GM18526 (cell line): ENCODE results near the gene RUFY2.

Source experiments
- POLR2A ChIP-seq: IDR thresholded peaks from 3 replicates; pipeline ENCODE4 v1.6.1; 2011; ENCODE audit not compliant: insufficient read length; ENCODE audit errors: extremely low read depth

RUFY2 gene

DNA sequence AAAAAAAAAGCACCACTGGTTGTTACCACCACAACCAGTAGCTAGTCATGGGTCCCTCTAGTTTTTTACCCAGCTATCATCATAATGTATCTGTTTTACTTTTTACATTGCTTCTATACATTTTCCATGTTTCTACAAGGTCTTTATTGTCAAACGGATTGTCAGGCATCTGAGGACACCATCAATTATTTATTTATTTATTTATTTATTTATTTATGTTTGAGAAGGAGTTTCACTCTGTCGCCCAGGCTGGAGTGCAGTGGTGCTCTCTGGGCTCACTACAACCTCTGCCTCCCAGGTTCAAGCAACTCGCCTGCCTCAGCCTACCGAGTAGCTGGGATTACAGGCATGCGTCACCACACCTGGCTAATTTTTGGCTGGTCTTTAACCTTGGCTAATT is 104.2 kb downstream of the RUFY2 start:
- TF ChIP-seq POLR2A, result no peak

DNA sequence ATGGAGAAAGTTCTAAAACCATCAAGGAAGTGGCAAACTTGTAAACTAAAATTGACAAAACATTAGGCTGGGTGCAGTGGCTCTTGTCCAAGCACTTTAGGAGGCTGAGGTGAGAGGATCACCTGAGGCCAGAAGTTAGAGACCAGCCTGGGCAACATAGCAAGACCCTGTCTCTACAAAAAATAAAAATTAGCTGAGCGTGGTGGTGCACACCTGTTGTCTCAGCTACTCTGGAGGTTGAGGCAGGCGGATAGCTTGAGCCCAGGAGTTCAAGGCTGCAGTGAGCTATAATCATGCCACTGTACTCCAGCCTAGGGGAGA is 104.6 kb downstream of the RUFY2 start:
- no peak for TF ChIP-seq POLR2A

DNA sequence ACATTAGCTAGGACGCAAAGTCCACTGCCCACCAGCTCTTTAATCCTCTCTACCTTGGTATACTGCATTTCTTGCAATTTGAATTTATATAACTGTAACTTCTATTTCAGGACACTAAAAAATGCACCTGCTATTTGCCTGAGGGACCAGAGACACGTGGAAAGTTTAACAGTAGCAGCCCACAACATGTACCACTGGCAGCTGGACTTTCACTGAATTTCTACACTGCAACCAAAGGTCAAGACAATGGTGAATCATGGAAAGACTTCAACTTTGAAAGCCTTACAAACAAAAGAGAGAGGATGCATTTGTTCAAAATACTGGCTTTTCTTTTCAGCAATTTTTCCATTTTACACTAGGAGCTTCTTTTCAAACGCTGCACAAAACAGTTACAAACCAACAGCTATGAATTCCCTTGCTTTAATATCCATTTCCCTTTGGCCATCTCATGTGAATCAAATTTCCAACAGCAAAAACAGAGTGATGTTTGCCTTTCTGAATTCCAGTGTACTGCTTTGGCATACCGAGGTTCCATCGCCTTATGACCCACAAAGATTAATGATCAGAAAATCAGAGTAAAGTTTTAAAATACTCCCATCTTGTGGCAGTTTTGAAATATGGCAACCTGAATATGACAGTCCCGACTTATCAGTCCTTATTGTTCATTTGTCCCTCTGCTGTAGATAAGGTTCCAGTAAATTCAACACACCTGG is 105.1 kb downstream of the RUFY2 start:
- no peak for TF ChIP-seq POLR2A

DNA sequence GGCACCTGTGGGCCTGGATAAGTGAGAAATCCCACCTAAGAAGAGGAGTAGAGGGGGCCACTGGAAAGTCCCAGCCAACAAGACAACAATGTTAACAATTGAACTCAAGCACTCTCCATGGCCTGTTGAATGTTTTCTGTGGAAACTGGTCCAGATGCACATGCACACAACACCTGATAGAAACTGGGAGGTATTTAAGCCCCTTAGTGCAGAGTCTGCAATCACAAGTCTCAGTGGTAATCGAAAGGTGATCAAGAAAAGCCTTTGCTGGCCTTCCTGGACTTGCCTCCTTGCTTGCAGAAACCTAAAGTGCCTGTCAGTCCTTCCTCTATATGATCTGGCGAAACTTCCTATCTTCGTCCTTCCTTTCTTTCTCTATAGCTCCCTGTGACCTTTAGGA is 105.8 kb downstream of the RUFY2 start:
- TF ChIP-seq POLR2A, result no peak

DNA sequence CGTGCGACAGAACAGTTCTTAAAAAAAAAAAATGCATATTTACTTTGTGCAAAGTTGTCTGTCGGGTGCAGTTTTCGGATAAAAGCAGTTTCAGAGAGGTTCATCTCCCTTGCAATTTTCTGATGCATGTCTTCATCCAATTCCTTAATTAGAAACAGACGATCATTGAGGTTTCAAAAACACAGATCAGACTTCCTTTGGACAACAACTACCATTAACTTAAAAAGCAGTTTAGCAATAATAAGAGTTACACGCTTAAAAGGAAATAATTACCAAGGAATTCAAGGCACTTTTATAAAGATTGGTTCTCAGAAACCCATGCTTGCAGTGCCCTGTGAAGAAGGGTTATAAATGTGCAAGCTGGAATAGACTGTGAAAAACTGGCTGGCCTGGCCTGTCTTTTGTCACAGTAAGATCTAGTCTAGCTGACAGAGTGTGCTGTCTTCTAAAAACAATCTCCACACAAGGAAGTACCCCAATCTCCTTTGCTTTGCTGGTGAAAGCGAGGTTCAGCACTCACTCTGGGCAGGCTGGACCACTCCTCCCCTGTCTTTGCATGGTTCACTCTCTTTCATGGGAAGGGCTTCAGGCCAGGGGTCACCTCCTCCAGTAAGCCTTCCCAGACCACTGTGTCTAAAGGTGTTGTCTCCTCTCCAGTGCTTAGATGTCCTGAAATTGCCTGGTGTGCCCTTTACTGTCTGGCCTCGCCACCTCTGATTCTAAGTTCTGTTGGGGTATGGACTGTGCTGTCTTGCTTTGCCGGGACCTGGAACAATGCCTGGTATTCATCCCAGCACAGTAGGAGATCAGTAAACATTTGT is 110.0 kb downstream of the RUFY2 start:
- TF ChIP-seq POLR2A, result no peak
